Measurements from ENCODE around the gene FRMD4A. TPM values are rescaled to one million over a fixed set of nuclear protein-coding genes. Genes with fewer than 3 reads are reported as not detected.

Gene FRMD4A
- total RNA-seq, 1 donor from 2014 or later: 20.2 TPM

DNA sequence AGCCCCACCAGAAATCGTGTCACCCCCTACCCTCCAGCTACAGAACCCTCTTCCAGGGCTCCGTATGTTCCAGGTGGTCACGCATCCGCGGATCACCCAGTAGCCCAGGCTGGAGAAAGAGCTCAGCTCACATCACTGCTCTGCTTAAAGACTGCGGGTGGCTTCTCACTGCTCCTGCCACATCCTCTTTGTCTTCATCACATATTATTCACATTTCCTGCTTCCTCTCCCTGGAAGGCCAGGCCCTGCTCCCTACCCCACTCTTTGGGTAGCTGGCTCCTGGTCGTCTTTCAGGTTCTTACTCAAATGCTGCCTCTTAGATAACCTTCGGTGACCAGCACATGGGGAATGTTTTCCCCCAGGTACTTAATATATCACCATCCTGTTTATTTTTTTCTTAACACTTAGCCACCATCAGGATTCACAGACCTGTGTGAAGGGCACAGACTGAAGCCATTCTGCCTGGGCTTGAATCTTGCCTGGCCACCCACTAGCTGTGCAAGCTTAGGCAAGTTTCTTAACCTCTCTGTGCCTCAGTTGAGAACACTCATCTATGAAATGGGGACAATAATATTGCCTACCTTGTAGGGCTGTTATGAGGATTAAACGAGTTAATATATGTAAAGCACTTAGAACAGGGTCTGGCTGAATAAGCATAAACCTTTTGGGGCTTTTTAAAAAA lies 436.2 kb downstream of the FRMD4A start:
- H3K27me3 Mint-ChIP-seq (ENCODE audit: insufficient read depth, low read depth): peaks cover 10% of the 10 kb centered on the region
- TF ChIP-seq EZH2phosphoT487 (IDR thresholded peaks at IDR 0.05): no peak
- TF ChIP-seq CTCF (IDR thresholded peaks at IDR 0.05): no peak
- H3K36me3 ChIP-seq: no peaks in the 10 kb centered on the region
- no peaks in the 10 kb centered on the region for H4K20me1 ChIP-seq (ENCODE audit: low read depth)
- H3K9ac ChIP-seq: no peak overlapping the region
- no peak for DNase-seq (ENCODE audit: low spot score)
- H3K9me3 Mint-ChIP-seq: no peaks in the 10 kb centered on the region
- H3K27ac Mint-ChIP-seq: no peak overlapping the region
- H3K27me3 ChIP-seq: peaks cover 7% of the 10 kb centered on the region
- H3K79me2 ChIP-seq (ENCODE audit: low read depth): peaks cover 19% of the 10 kb centered on the region
- H3K27ac ChIP-seq: no peak overlapping the region
- no peak overlapping the region for H3K4me3 ChIP-seq
- no peak overlapping the region for H3K4me2 ChIP-seq
- H2AFZ ChIP-seq (replicated peaks): no peak overlapping the region
- peaks cover 31% of the 10 kb centered on the region for H3K4me1 Mint-ChIP-seq
- H3K4me1 ChIP-seq: peaks cover 13% of the 10 kb centered on the region
- H3K36me3 Mint-ChIP-seq: no peaks in the 10 kb centered on the region
- H3K4me3 Mint-ChIP-seq: no peak overlapping the region
- no peaks in the 10 kb centered on the region for H3K9me3 ChIP-seq (ENCODE audit: low read depth)
- peaks cover 23% of the 10 kb centered on the region for H3F3A ChIP-seq (ENCODE audit: low read depth)

- Histone ChIP-seq H2AFZ (replicated peaks) (no peak overlapping the region), H3K4me1 (peaks cover 19% of the 10 kb centered on the region), H3K9me3 (ENCODE audit: low read depth) (no peaks in the 10 kb centered on the region), H3F3A (ENCODE audit: low read depth) (peaks cover 23% of the 10 kb centered on the region), H3K4me2 (no peak overlapping the region), H3K27me3 (peaks cover 7% of the 10 kb centered on the region), H3K79me2 (ENCODE audit: low read depth) (peaks cover 25% of the 10 kb centered on the region), H4K20me1 (ENCODE audit: low read depth) (no peaks in the 10 kb centered on the region), H3K4me3 (no peak overlapping the region), H3K36me3 (no peaks in the 10 kb centered on the region), H3K9ac (no peak overlapping the region), H3K27ac (no peak overlapping the region)
- H3K36me3 Mint-ChIP-seq: no peaks in the 10 kb centered on the region
- TF ChIP-seq EZH2 (IDR thresholded peaks at IDR 0.05) (no peak), CTCF (IDR thresholded peaks at IDR 0.05) (no peak), EZH2phosphoT487 (IDR thresholded peaks at IDR 0.05) (no peak)
- peaks cover 37% of the 10 kb centered on the region for H3K4me1 Mint-ChIP-seq
- H3K9me3 Mint-ChIP-seq: no peaks in the 10 kb centered on the region
- no peak for DNase-seq (ENCODE audit: low spot score)
- H3K27ac Mint-ChIP-seq: no peak overlapping the region
- H3K27me3 Mint-ChIP-seq (ENCODE audit: insufficient read depth, low read depth): peaks cover 12% of the 10 kb centered on the region
- peak overlapping the region; percentile 12 for H3K4me3 Mint-ChIP-seq
These were observed 436.8 kb downstream of the FRMD4A start for GRCh38 chr10:13893926-13894325.

- Histone ChIP-seq H3K4me3 (no peak overlapping the region), H3K4me2 (no peak overlapping the region), H3K9me3 (ENCODE audit: low read depth) (no peaks in the 10 kb centered on the region), H3K79me2 (ENCODE audit: low read depth) (peaks cover 36% of the 10 kb centered on the region), H3K36me3 (no peaks in the 10 kb centered on the region), H3K27ac (no peak overlapping the region), H3K27me3 (peaks cover 7% of the 10 kb centered on the region), H3K4me1 (peaks cover 22% of the 10 kb centered on the region), H3F3A (ENCODE audit: low read depth) (peaks cover 23% of the 10 kb centered on the region), H3K9ac (no peak overlapping the region), H2AFZ (replicated peaks) (no peak overlapping the region), H4K20me1 (ENCODE audit: low read depth) (no peaks in the 10 kb centered on the region)
- Mint-ChIP-seq H3K9me3 (no peaks in the 10 kb centered on the region), H3K4me1 (peaks cover 45% of the 10 kb centered on the region), H3K4me3 (peak overlapping the region; percentile 89), H3K27ac (no peak overlapping the region), H3K36me3 (peaks cover 1% of the 10 kb centered on the region), H3K27me3 (ENCODE audit: insufficient read depth, low read depth) (peaks cover 12% of the 10 kb centered on the region)
- TF ChIP-seq CTCF (IDR thresholded peaks at IDR 0.05) (no peak), EZH2phosphoT487 (IDR thresholded peaks at IDR 0.05) (no peak)
- no peak for DNase-seq (ENCODE audit: low spot score)
These were observed 437.9 kb downstream of the FRMD4A start for GRCh38 chr10:13892871-13893270.

Measured in neural progenitor cell (in vitro differentiated cells).